Activated T-helper 1 cell treated with anti-CD3 and anti-CD28 coated beads, Interleukin-12 subunit alpha, Interleukin-12 subunit beta, Interleukin-2, Interleukin-4 antibody, amounts not matched to agents 30 ng/mL and 10 ng/mL and 1 ng/mL, durations not matched to agents 14 hours and 24 hours and 36 hours (primary cell): ENCODE measurements around the gene SCML1. TPM values are rescaled to one million over a fixed set of nuclear protein-coding genes. Genes with fewer than 3 reads are reported as not detected.
A peak's percentile ranks its signal among the peaks of the same experiment; 100 is the strongest.

Source experiments
- DNase-seq: peaks from one replicate; pipeline ENCODE4 v3.0.0; 2021; ENCODE audit warnings: low spot score
- H3K27ac Mint-ChIP-seq: one replicate; pipeline ENCODE4 v1.8.0; 2021; ENCODE audit warnings: mild to moderate bottlenecking, mixed read lengths
- H3K27me3 Mint-ChIP-seq: one replicate; pipeline ENCODE4 v1.8.0; 2022; ENCODE audit warnings: mild to moderate bottlenecking, moderate library complexity, mixed read lengths; ENCODE audit not compliant: insufficient read depth
- H3K36me3 Mint-ChIP-seq: one replicate; pipeline ENCODE4 v1.8.0; 2021; ENCODE audit warnings: low read depth, mixed read lengths
- H3K4me1 Mint-ChIP-seq: one replicate; pipeline ENCODE4 v1.8.0; 2021; ENCODE audit warnings: low read depth, mixed read lengths
- H3K4me3 Mint-ChIP-seq: one replicate; pipeline ENCODE4 v1.8.0; 2021; ENCODE audit warnings: mild to moderate bottlenecking, moderate library complexity, mixed read lengths
- H3K9me3 Mint-ChIP-seq: one replicate; pipeline ENCODE4 v1.8.0; 2021; ENCODE audit warnings: mixed read lengths
- intact Hi-C: fragments of 100-400 bp; cut with micrococcal nuclease; formaldehyde crosslinking; loops from one replicate; pipeline ENCODE4 v1.15.1; 2024
- total RNA-seq: library from RNA; stranded (reverse); gene quantifications from 2 replicates; pipeline ENCODE4 v1.2.3, GENCODE V29; 2022

The SCML1 gene
- total RNA-seq, 1 donor from 2014 or later, result 1.4 TPM

DNA sequence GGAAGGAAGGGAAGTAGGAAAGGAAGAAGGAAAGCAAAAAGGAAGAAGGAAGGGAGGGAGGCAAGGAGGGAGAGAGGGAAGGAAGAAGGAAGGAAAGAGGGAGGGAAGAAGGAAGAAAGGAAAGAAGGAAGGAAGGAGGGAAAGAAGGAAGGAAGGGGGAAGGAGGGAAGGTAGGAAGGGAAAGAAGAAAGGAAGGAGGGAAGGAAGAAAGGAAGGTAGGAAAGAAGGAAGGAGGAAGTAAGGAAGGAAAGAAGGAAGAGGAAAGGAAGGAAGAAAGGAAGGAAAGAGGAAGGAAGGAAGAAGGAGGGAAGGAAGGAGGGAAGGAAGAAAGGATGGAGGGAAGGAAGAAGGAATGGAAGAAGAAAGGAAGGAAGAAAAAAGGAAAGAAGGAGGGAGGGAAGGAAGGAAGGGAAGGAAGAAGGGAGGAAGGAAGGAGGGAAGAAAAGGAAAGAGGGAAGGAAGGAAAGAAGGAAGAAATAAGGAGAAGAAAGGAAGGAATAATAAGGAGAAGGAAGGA lies 18.6 kb upstream of the SCML1 start:
- Mint-ChIP-seq H3K27me3 (no peaks in the 10 kb centered on the region), H3K27ac (no peak overlapping the region), H3K4me1 (no peaks in the 10 kb centered on the region), H3K9me3 (no peaks in the 10 kb centered on the region), H3K36me3 (no peaks in the 10 kb centered on the region), H3K4me3 (no peak overlapping the region)
- no peak for DNase-seq
- intact Hi-C loops, result no loop called here

DNA sequence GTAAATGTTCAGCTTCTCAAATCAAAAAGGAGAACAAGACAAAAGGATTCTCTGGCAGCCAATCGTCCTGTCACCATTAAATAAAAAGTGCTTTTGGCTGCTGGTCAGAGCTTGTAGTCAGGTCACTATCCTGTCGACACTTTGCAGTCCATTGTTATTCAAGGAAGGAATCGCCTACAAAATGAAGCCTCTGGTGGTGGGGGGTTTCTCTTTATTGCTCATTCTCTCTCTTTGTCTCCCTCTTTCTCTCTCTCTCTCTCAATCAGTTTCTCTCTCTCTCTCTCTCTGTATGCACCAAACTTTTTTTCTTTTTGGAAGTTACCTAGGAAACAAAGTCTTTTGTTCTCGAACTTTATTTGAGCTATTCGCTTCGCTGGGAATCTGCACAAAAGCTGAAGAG lies 17.6 kb upstream of the SCML1 start:
- intact Hi-C loops, result no loop called here
- no peaks in the 10 kb centered on the region for H3K9me3 Mint-ChIP-seq
- no peaks in the 10 kb centered on the region for H3K27me3 Mint-ChIP-seq
- no peak overlapping the region for H3K4me3 Mint-ChIP-seq
- no peak overlapping the region for H3K27ac Mint-ChIP-seq
- no peak for DNase-seq
- H3K36me3 Mint-ChIP-seq, result no peaks in the 10 kb centered on the region
- H3K4me1 Mint-ChIP-seq, result no peaks in the 10 kb centered on the region

- intact Hi-C loops, result no loop called here
- Mint-ChIP-seq H3K27ac (no peak overlapping the region), H3K9me3 (no peaks in the 10 kb centered on the region), H3K27me3 (no peaks in the 10 kb centered on the region), H3K4me1 (no peaks in the 10 kb centered on the region), H3K36me3 (no peaks in the 10 kb centered on the region), H3K4me3 (no peak overlapping the region)
- no peak for DNase-seq
Observed at GRCh38 chrX:17721715-17722114, 15.6 kb upstream of the SCML1 start.

GRCh38 chrX:17725181-17725580 lies 12.1 kb upstream of the SCML1 start:
- no peak overlapping the region for H3K27ac Mint-ChIP-seq
- intact Hi-C loops, result no loop called here
- no peak for DNase-seq

GRCh38 chrX:17732138-17732783 lies 5.0 kb upstream of the SCML1 start:
- Mint-ChIP-seq H3K4me3 (no peak overlapping the region), H3K36me3 (peaks cover 4% of the 10 kb centered on the region), H3K27ac (no peak overlapping the region), H3K27me3 (peaks cover 6% of the 10 kb centered on the region), H3K9me3 (no peaks in the 10 kb centered on the region), H3K4me1 (no peaks in the 10 kb centered on the region)
- intact Hi-C loops, result loop anchor here (10.0 kb wide), 1 partner anchor 943 kb away; the partner anchor contains the start of gene RS1
- no peak for DNase-seq

More at GRCh38 chrX:17725181-17725580, 12.1 kb upstream of the SCML1 start:
- Mint-ChIP-seq H3K36me3 (peaks cover 3% of the 10 kb centered on the region), H3K9me3 (no peaks in the 10 kb centered on the region), H3K4me1 (no peaks in the 10 kb centered on the region), H3K27me3 (no peaks in the 10 kb centered on the region), H3K4me3 (no peak overlapping the region)

DNA sequence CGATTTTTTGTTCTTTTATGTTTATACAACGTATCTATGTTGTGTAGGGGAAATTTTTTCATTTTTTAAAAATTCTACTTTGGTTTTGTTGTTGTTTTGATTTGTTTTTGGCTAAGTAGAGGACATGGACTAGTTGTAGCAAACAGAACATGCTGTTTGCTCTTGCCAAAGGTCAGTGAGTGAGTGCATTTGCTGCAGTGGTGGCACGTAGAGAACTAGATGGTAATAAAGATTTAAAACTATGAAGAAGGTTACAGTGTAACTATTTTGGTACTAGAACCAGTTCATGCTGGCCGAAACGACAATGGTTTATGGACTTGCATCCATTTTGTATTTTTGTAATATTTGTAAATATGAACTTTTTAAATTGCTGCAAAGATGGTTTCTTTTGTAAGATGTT lies 1.9 kb upstream of the SCML1 start:
- Mint-ChIP-seq H3K4me1 (peaks cover 20% of the 10 kb centered on the region), H3K27ac (no peak overlapping the region), H3K9me3 (no peaks in the 10 kb centered on the region), H3K27me3 (peaks cover 22% of the 10 kb centered on the region), H3K36me3 (peaks cover 2% of the 10 kb centered on the region), H3K4me3 (no peak overlapping the region)
- no peak for DNase-seq
- intact Hi-C loops, result loop anchor here (5.0 to 10.0 kb wide), 5 partner anchors 68 to 1607 kb away; partner anchors contain the start of genes PDHA1, RBBP7 and RS1

- peaks cover 28% of the 10 kb centered on the region for H3K27me3 Mint-ChIP-seq
- no peak overlapping the region for H3K27ac Mint-ChIP-seq
- intact Hi-C loops, result loop anchor here (5.0 to 10.0 kb wide), 5 partner anchors 69 to 1606 kb away; partner anchors contain the start of genes PDHA1, RBBP7 and RS1
- peaks cover 20% of the 10 kb centered on the region for H3K4me1 Mint-ChIP-seq
- no peak for DNase-seq
- peak overlapping the region; percentile 79 for H3K4me3 Mint-ChIP-seq
- H3K9me3 Mint-ChIP-seq, result no peaks in the 10 kb centered on the region
- H3K36me3 Mint-ChIP-seq, result peaks cover 2% of the 10 kb centered on the region
Observed at GRCh38 chrX:17736478-17736855, 826 bp upstream of the SCML1 start.

DNA sequence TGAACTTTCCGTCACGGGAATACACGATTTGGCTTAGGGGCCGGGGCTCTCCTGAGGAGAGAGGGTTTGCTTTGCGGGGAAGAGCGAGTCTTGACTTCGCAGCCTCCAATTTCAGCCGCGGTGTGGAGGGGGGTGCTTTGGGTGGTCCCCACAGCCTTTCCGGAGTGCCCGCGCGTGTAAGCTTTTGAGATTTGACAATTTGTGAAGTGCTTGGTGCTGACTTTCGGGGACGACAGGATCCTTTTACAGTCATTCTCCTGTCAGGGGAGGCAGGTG lies 355 bp downstream of the SCML1 start:
- peaks cover 20% of the 10 kb centered on the region for H3K4me1 Mint-ChIP-seq
- peaks cover 40% of the 10 kb centered on the region for H3K27me3 Mint-ChIP-seq
- DNase-seq, result no peak
- peak overlapping the region; percentile 80 for H3K4me3 Mint-ChIP-seq
- no peaks in the 10 kb centered on the region for H3K9me3 Mint-ChIP-seq
- H3K36me3 Mint-ChIP-seq, result peaks cover 2% of the 10 kb centered on the region
- intact Hi-C loops, result loop anchor here (1.0 to 10.0 kb wide), 6 partner anchors 70 to 1605 kb away; partner anchors contain the start of genes PDHA1, PHKA2, RBBP7 and RS1
- H3K27ac Mint-ChIP-seq, result peak overlapping the region; percentile 79

DNA sequence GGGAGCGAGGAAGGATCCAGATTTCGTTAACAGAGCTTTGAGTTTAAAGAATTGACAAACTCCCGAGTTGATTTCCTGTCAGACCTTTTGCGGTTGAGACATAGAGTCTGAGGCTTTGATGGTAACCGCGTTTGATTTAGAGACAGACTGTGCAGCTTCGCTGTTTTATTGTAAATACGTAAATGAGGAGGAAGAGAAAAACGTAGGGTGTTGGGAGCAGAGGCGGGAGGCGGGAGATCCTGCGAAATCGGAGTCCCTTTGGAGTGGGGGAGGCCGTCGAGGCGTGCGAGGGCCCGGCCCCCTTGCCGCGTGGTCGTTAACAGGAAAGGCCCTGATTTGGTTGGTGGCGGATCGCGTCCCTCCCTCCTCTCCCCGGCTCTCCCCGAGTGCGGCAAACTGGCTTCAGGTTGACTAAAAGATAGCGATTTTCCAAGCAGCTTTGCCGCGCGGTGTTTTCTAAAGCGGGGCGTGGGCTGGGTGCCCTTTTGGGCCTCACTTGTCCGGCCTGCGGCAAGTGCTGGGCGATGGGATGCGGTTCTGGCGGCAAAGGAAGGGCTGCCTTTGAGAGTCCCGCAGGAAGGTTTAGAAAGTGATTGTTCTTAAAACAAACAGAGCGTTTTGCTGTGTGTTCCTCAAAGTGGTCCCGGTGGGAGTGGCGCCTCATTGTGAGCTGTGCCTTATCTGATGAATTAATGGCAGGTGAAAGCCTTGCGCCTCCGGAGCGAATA lies 857 bp downstream of the SCML1 start:
- peaks cover 20% of the 10 kb centered on the region for H3K4me1 Mint-ChIP-seq
- H3K27ac Mint-ChIP-seq, result peak overlapping the region; percentile 79
- peaks cover 44% of the 10 kb centered on the region for H3K27me3 Mint-ChIP-seq
- H3K4me3 Mint-ChIP-seq, result peak overlapping the region; percentile 80
- no peaks in the 10 kb centered on the region for H3K9me3 Mint-ChIP-seq
- peaks cover 2% of the 10 kb centered on the region for H3K36me3 Mint-ChIP-seq
- intact Hi-C loops, result loop anchor here (1.0 to 10.0 kb wide), 9 partner anchors 71 to 1604 kb away; partner anchors contain the start of genes CDKL5, PDHA1, PHKA2 and RBBP7
- DNase-seq, result peak; percentile 11

GRCh38 chrX:17738737-17739535 lies 1.6 kb downstream of the SCML1 start:
- Mint-ChIP-seq H3K36me3 (peaks cover under 1% of the 10 kb centered on the region), H3K9me3 (no peaks in the 10 kb centered on the region), H3K4me3 (peak overlapping the region; percentile 80), H3K4me1 (peaks cover 20% of the 10 kb centered on the region), H3K27me3 (peaks cover 45% of the 10 kb centered on the region), H3K27ac (peak overlapping the region; percentile 36)
- intact Hi-C loops, result loop anchor here (1.0 to 10.0 kb wide), 8 partner anchors 72 to 1603 kb away; partner anchors contain the start of genes CDKL5, PDHA1, RBBP7 and RS1
- DNase-seq, result no peak

DNA sequence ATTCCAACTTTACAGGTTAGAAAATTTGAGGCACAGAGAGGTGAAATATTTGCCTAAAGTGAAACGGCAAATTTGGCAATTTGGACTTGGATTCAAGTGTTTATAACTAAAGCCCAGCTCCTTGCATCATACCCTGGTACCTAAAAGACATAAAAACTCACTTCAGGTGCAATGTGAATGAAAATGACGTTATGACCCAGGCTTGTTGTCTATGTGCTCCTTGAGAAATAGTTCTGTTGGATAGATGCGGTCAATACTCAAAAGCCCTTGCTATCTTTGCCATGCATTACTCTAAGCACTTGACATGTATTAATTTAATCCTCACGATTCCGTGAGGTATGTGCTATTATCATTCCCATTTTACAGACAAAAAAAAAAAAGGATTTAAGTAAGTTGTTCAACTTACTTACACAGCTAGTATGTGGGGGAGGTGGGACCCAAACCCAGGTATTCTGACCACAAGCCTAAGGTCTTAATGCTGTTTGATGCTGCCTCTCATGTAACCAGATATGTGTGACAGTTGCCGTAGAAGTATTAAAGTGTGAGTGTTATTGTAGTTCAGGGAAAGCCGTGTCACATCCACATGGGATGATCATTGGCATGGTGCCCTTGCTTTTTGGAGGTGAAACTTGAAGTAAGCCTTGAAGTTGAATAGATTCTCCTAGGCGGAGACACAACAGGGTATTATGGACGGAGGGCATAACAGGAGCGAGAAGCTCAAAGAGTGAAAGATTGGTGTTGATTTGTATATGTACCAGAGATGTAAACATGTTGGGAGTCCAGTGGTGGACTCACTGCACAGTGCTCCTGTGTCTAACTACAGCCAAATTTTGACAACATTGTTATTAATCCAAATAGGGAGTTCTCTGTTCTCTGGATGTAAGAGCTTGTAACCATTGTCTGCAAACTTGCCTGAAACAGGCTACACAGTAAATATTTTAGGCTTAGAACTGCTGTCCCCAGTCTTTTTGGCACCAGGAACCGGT lies 3.1 kb downstream of the SCML1 start:
- no peaks in the 10 kb centered on the region for H3K36me3 Mint-ChIP-seq
- H3K9me3 Mint-ChIP-seq, result no peaks in the 10 kb centered on the region
- intact Hi-C loops, result no loop called here
- no peak for DNase-seq
- no peak overlapping the region for H3K27ac Mint-ChIP-seq
- H3K27me3 Mint-ChIP-seq, result peaks cover 41% of the 10 kb centered on the region
- H3K4me1 Mint-ChIP-seq, result peaks cover 20% of the 10 kb centered on the region
- H3K4me3 Mint-ChIP-seq, result no peak overlapping the region

- Mint-ChIP-seq H3K27me3 (peaks cover 41% of the 10 kb centered on the region), H3K36me3 (no peaks in the 10 kb centered on the region), H3K9me3 (no peaks in the 10 kb centered on the region), H3K27ac (no peak overlapping the region), H3K4me3 (no peak overlapping the region), H3K4me1 (peaks cover 20% of the 10 kb centered on the region)
- intact Hi-C loops, result no loop called here
- DNase-seq, result no peak
Observed at GRCh38 chrX:17741123-17741511, 3.8 kb downstream of the SCML1 start.
